H1 (cell line): Measurements from ENCODE around the gene MYBPC2. TPM values are rescaled to one million over a fixed set of nuclear protein-coding genes. Genes with fewer than 3 reads are reported as not detected.

Source experiments
- CTCF ChIA-PET: fragments of 300-600 bp; sonication (Branson Sonifier 250); formaldehyde crosslinking; loops from one replicate; lab custom pipeline; 2021; ENCODE audit not compliant: partially characterized antibody; lab: Charles Lee
- POLR2A ChIA-PET: fragments of 300-600 bp; sonication (Branson Sonifier 250); formaldehyde crosslinking; loops from one replicate; lab custom pipeline; 2021; ENCODE audit warnings: inconsistent platforms; ENCODE audit not compliant: partially characterized antibody; lab: Charles Lee
- DNase-seq, 2 experiments: peaks; one replicate each; pipeline versions ENCODE4 v3.0.0 to v3.0.0-alpha.2; 2010 to 2022; ENCODE audit warnings: low spot score in 2 of 2, low read depth in 1 of 2, mixed read lengths in 1 of 2
- FAIRE-seq: peaks from 2 replicates; lab custom pipeline; 2011; peaks lifted over from hg19 to GRCh38; lab: Jason Lieb, UNC
- H2AFZ ChIP-seq: 2 replicates; pipeline ENCODE4 v1.8.1; 2012; ENCODE audit warnings: low read length, inconsistent platforms
- H2AK5ac ChIP-seq: 2 replicates; pipeline ENCODE4 v1.6.1; 2013; ENCODE audit warnings: low read depth, low read length
- H2BK120ac ChIP-seq: replicated peaks from 2 replicates; pipeline ENCODE3; 2013; ENCODE audit warnings: low read depth, low read length, inconsistent platforms
- H2BK12ac ChIP-seq: 2 replicates; pipeline ENCODE4 v1.6.1; 2013; ENCODE audit warnings: low read depth, low read length
- H2BK15ac ChIP-seq: 2 replicates; pipeline ENCODE4 v1.6.1; 2013; ENCODE audit warnings: low read length
- H2BK20ac ChIP-seq: 2 replicates; pipeline ENCODE4 v1.6.1; 2013; ENCODE audit warnings: low read length
- H2BK5ac ChIP-seq: 2 replicates; pipeline ENCODE4 v1.6.1; 2013; ENCODE audit warnings: low read depth, low read length
- H3K14ac ChIP-seq: 2 replicates; pipeline ENCODE4 v1.6.1; 2013; ENCODE audit warnings: inconsistent platforms; ENCODE audit not compliant: insufficient read length
- H3K18ac ChIP-seq: 2 replicates; pipeline ENCODE4 v1.6.1; 2013; ENCODE audit warnings: low read length; ENCODE audit errors: extremely low read depth
- H3K23ac ChIP-seq: 2 replicates; pipeline ENCODE4 v1.6.1; 2013; ENCODE audit warnings: inconsistent platforms; ENCODE audit not compliant: insufficient read length
- H3K23me2 ChIP-seq: 2 replicates; pipeline ENCODE4 v1.6.1; 2013; ENCODE audit warnings: low read depth, low read length
- H3K27ac ChIP-seq: 2 replicates; pipeline ENCODE4 v1.6.1; 2011; ENCODE audit warnings: low read depth, low read length, inconsistent platforms
- H3K27me3 ChIP-seq, 4 experiments: replicated peaks in 1 of 4; 1 replicate in 1 of 4; 2 replicates in 3 of 4; pipeline versions ENCODE4 v1.6.1 to v1.8.1; 2011 to 2013; ENCODE audit warnings: low read length in 3 of 4, mild to moderate bottlenecking in 3 of 4, inconsistent platforms in 2 of 4, mixed read lengths in 2 of 4, moderate library complexity in 1 of 4; ENCODE audit not compliant: control insufficient read depth in 3 of 4, insufficient read depth in 3 of 4; ENCODE audit errors: extremely low read depth in 1 of 4
- H3K36me3 ChIP-seq, 4 experiments: 2 replicates each; pipeline versions ENCODE4 v1.6.1 to v1.8.1; 2011 to 2013; ENCODE audit warnings: mild to moderate bottlenecking in 4 of 4, low read length in 3 of 4, moderate library complexity in 2 of 4, control low read depth in 1 of 4, inconsistent platforms in 1 of 4; ENCODE audit not compliant: insufficient read depth in 4 of 4, control insufficient read depth in 2 of 4
- H3K4ac ChIP-seq: replicated peaks from 2 replicates; pipeline ENCODE3; 2013; ENCODE audit warnings: low read length, low read depth, mixed read lengths, inconsistent platforms; ENCODE audit not compliant: insufficient read length
- H3K4me1 ChIP-seq, 4 experiments: replicated peaks in 1 of 4; 1 replicate in 1 of 4; 2 replicates in 3 of 4; pipeline versions ENCODE4 v1.6.1 to v1.8.1; 2011 to 2013; ENCODE audit warnings: low read length in 3 of 4, inconsistent platforms in 2 of 4, mixed read lengths in 1 of 4; ENCODE audit not compliant: insufficient read depth in 4 of 4, control insufficient read depth in 3 of 4
- H3K4me2 ChIP-seq, 2 experiments: 2 replicates each; pipeline versions ENCODE4 v1.6.1 to v1.8.1; 2011 to 2013; ENCODE audit warnings: low read depth in 2 of 2, low read length in 2 of 2, control low read depth in 1 of 2, inconsistent platforms in 1 of 2, mild to moderate bottlenecking in 1 of 2; ENCODE audit not compliant: insufficient read depth in 1 of 2
- H3K4me3 ChIP-seq, 4 experiments: fragments of 200-600, 300-600 bp in 1 of 4; sonication (generic), shearing (Covaris generic), sonication (Bioruptor Twin) in 1 of 4; 2 replicates each; pipeline versions ENCODE4 v1.5.1 to v1.8.1; 2011 to 2016; ENCODE audit warnings: low read length in 4 of 4, low read depth in 3 of 4, control low read depth in 2 of 4, inconsistent platforms in 2 of 4, mild to moderate bottlenecking in 2 of 4, mixed read lengths in 1 of 4, moderate library complexity in 1 of 4; ENCODE audit not compliant: insufficient read depth in 2 of 4; ENCODE audit errors: extremely low read depth in 1 of 4
- H3K56ac ChIP-seq: replicated peaks from 2 replicates; pipeline ENCODE3; 2013; ENCODE audit warnings: low read depth, mild to moderate bottlenecking, mixed read lengths, low read length, inconsistent platforms; ENCODE audit not compliant: insufficient read length
- H3K79me1 ChIP-seq: 2 replicates; pipeline ENCODE4 v1.6.1; 2013; ENCODE audit warnings: low read depth, low read length, control low read depth
- H3K79me2 ChIP-seq, 2 experiments: 2 replicates each; pipeline versions ENCODE4 v1.6.1 to v1.8.1; 2012 to 2013; ENCODE audit warnings: low read length in 2 of 2, mild to moderate bottlenecking in 2 of 2, inconsistent platforms in 1 of 2; ENCODE audit not compliant: insufficient read depth in 2 of 2, control insufficient read depth in 1 of 2
- H3K9ac ChIP-seq, 4 experiments: replicated peaks in 1 of 4; 1 replicate in 1 of 4; 2 replicates in 3 of 4; pipeline versions ENCODE4 v1.6.1 to v1.8.1; 2011 to 2013; ENCODE audit warnings: low read depth in 3 of 4, low read length in 3 of 4, control low read depth in 2 of 4, mild to moderate bottlenecking in 2 of 4, moderate library complexity in 2 of 4, inconsistent platforms in 1 of 4; ENCODE audit errors: extremely low read depth in 1 of 4
- H3K9me3 ChIP-seq, 2 experiments: 2 replicates each; pipeline versions ENCODE4 v1.6.1 to v1.8.1; 2012 to 2013; ENCODE audit warnings: mild to moderate bottlenecking in 2 of 2, moderate library complexity in 2 of 2, control low read depth in 1 of 2, inconsistent platforms in 1 of 2, low read depth in 1 of 2, low read length in 1 of 2, mixed read lengths in 1 of 2; ENCODE audit not compliant: insufficient read depth in 2 of 2
- H4K20me1 ChIP-seq, 2 experiments: replicated peaks in 1 of 2; 2 replicates each; pipeline versions ENCODE3 to v1.8.1; 2011 to 2013; ENCODE audit warnings: inconsistent platforms in 2 of 2, low read length in 2 of 2, mild to moderate bottlenecking in 1 of 2; ENCODE audit not compliant: insufficient read depth in 2 of 2, control insufficient read depth in 1 of 2
- H4K5ac ChIP-seq: 2 replicates; pipeline ENCODE4 v1.6.1; 2013; ENCODE audit warnings: low read length, low read depth, mixed read lengths, inconsistent platforms; ENCODE audit not compliant: insufficient read length
- H4K8ac ChIP-seq: 2 replicates; pipeline ENCODE4 v1.8.0; 2013; ENCODE audit warnings: mild to moderate bottlenecking, moderate library complexity, low read length, inconsistent platforms; ENCODE audit not compliant: insufficient read depth; ENCODE audit errors: extremely low read depth
- H4K91ac ChIP-seq: replicated peaks from 2 replicates; pipeline ENCODE3; 2013; ENCODE audit warnings: low read length, mixed read lengths, inconsistent platforms; ENCODE audit not compliant: insufficient read length
- CBX8 ChIP-seq: fragments of 300-800, 300-1000 bp; sonication (generic); IDR thresholded peaks from 2 replicates; pipeline ENCODE4 v1.7.1; 2016; ENCODE audit warnings: low read depth, low read length, borderline replicate concordance
- EZH2 ChIP-seq: fragments of 200-600 bp; sonication (generic); IDR thresholded peaks from 2 replicates; pipeline ENCODE4 v1.7.1; 2012; ENCODE audit warnings: low read depth, mild to moderate bottlenecking, moderate library complexity, low read length, inconsistent platforms; ENCODE audit not compliant: severe bottlenecking
- KDM1A ChIP-seq: fragments of 200-600, 300-600 bp; sonication (generic); IDR thresholded peaks from 2 replicates; pipeline ENCODE4 v1.7.1; 2016; ENCODE audit warnings: mild to moderate bottlenecking, low read length, borderline replicate concordance
- SIX5 ChIP-seq: IDR thresholded peaks from 2 replicates; pipeline ENCODE4 v1.6.1; 2011; ENCODE audit warnings: mild to moderate bottlenecking, low read depth, low read length
- WGBS, 2 experiments: shearing (Covaris generic) in 1 of 2; methylation state at CpG; one replicate each; pipeline versions ENCODE4 v1.1.6 to v1.1.7; 2013 to 2015; ENCODE audit warnings: low lambda C conversion rate in 2 of 2, mixed read lengths in 2 of 2, inconsistent platforms in 1 of 2, low coverage in 1 of 2, missing lambda C conversion rate in 1 of 2; ENCODE audit not compliant: insufficient replicate concordance in 2 of 2, insufficient coverage in 1 of 2, insufficient read length in 1 of 2; ENCODE audit errors: extremely low coverage in 1 of 2, missing lambda C conversion rate in 1 of 2; 5-methylcytosine and 5-hydroxymethylcytosine counted together
- polyA plus RNA-seq, 7 experiments: library from polyadenylated mRNA; depleted of rRNA in 3 of 7; stranded (reverse) in 5 of 7; unstranded in 2 of 7; fragments of >200 nt in 5 of 7; fragments of 200-250 nt in 2 of 7; gene quantifications; 1 replicate in 5 of 7; 2 replicates in 1 of 7; 4 replicates in 1 of 7; pipeline versions ENCODE4 v1.2.1 to v1.2.3, GENCODE V29; 2011 to 2013; ENCODE audit warnings: missing spikeins in 2 of 7, mixed read lengths in 2 of 7
- total RNA-seq: library from RNA; stranded (reverse); fragmentation: NEBNext Ultra II Directional; extraction: Animal tissue kit (Norgen Biotek cat#: 25700); gene quantifications from 2 replicates; pipeline ENCODE4 v1.2.1, GENCODE V29; 2021

Gene MYBPC2
- total and polyA plus RNA-seq, 2 of the 8 experiments (the other 6 are each of a cell fraction or from before 2014, with no cell fraction given) = 1.8 to 3.1 TPM

GRCh38 chr19:50423279-50424113 is 9.2 kb upstream of the MYBPC2 start:
- no peak overlapping the region for H4K5ac ChIP-seq
- no peak overlapping the region for H2BK15ac ChIP-seq
- H3K27me3 ChIP-seq = peaks cover 0 to 6% (median 2%) of the 10 kb centered on the region in 4 experiments; a peak in 1 of 7 replicates
- no peak overlapping the region for H3K56ac ChIP-seq
- FAIRE-seq (no peak), DNase-seq (no peak)
- H3K4me2 ChIP-seq = no peak overlapping the region
- H3K4me1 ChIP-seq = peaks cover 0 to 15% (median 11%) of the 10 kb centered on the region in 4 experiments; a peak in 6 of 7 replicates
- H2AFZ ChIP-seq = no peak overlapping the region
- H4K91ac ChIP-seq = no peak overlapping the region
- no peak overlapping the region for H3K4me3 ChIP-seq
- no peak overlapping the region for H2BK5ac ChIP-seq
- no peaks in the 10 kb centered on the region for H4K20me1 ChIP-seq
- no peaks in the 10 kb centered on the region for H3K9me3 ChIP-seq
- peaks cover 11% of the 10 kb centered on the region; the same call in 1 of the 2 replicates for H3K23me2 ChIP-seq
- H3K27ac ChIP-seq = no peak overlapping the region
- no peaks in the 10 kb centered on the region for H3K36me3 ChIP-seq
- no peak overlapping the region for H2BK120ac ChIP-seq
- H3K14ac ChIP-seq = no peak overlapping the region
- no peak overlapping the region for H3K18ac ChIP-seq
- H4K8ac ChIP-seq = no peak overlapping the region
- 97% methylated on average over 21 of the region's 22 CpGs; no CpG with 5 or more reads in 1 of the 2 experiments for WGBS, 2 experiments
- TF ChIP-seq EZH2 (no peak), SIX5 (no peak), CBX8 (no peak), KDM1A (peak; percentile 40; the same call in 1 of the 2 replicates)
- H3K23ac ChIP-seq = no peak overlapping the region
- H2BK20ac ChIP-seq = no peak overlapping the region
- peaks cover 2% of the 10 kb centered on the region; the same call in 1 of the 2 replicates for H3K79me1 ChIP-seq
- H2BK12ac ChIP-seq = no peak overlapping the region
- 0 out of 2 replicates have a peak overlapping the region, but pooled peaks have one; percentile 53 for H2AK5ac ChIP-seq
- CTCF ChIA-PET = interaction anchor here (1.0 to 2.4 kb wide), 3 partner anchors 8 to 43 kb away, joined by 4 to 9 read pairs (median 7); no protein-coding TSS in a partner anchor
- no peak overlapping the region for H3K9ac ChIP-seq
- H3K4ac ChIP-seq = no peak overlapping the region
- H3K79me2 ChIP-seq = no peaks in the 10 kb centered on the region
- POLR2A ChIA-PET = interaction anchor here (0.7 to 3.4 kb wide), 5 partner anchors 13 to 110 kb away, joined by 3 to 15 read pairs (median 3); partner anchors contain the start of gene POLD1
